WTC11 (cell line): Measurements from ENCODE around the gene SNX6. TPM values are rescaled to one million over a fixed set of nuclear protein-coding genes. Genes with fewer than 3 reads are reported as not detected.

ENCODE experiments used
- ATAC-seq: fragments of 200-7000 bp; cut with Tn5 transposase; 2 replicates; pipeline ENCODE4 v1.10.0; 2021; ENCODE audit warnings: mild to moderate bottlenecking, moderate library complexity
- CTCF ChIA-PET: fragments of 300-600 bp; sonication (Branson Sonifier 250); formaldehyde crosslinking; loops from one replicate; lab custom pipeline; 2021; ENCODE audit warnings: antibody characterized with exemption; lab: Charles Lee
- POLR2A ChIA-PET: fragments of 350-600 bp; sonication (Branson Sonifier 250); formaldehyde crosslinking; loops from one replicate; lab custom pipeline; 2021; ENCODE audit warnings: antibody characterized with exemption; lab: Charles Lee
- DNase-seq: peaks from one replicate; pipeline ENCODE4 v3.0.0; 2021; ENCODE audit warnings: low spot score
- H3K27ac Mint-ChIP-seq: 2 replicates; pipeline ENCODE4 v1.8.0; 2021; ENCODE audit warnings: mixed read lengths
- H3K27me3 Mint-ChIP-seq: 2 replicates; pipeline ENCODE4 v1.8.0; 2021; ENCODE audit warnings: low read depth, mild to moderate bottlenecking, moderate library complexity, mixed read lengths
- H3K36me3 Mint-ChIP-seq: 2 replicates; pipeline ENCODE4 v1.8.0; 2021; ENCODE audit warnings: mixed read lengths
- H3K4me1 Mint-ChIP-seq: 2 replicates; pipeline ENCODE4 v1.8.0; 2022; ENCODE audit warnings: mixed read lengths
- H3K4me3 Mint-ChIP-seq: 2 replicates; pipeline ENCODE4 v1.8.0; 2021; ENCODE audit warnings: mild to moderate bottlenecking, moderate library complexity, mixed read lengths
- H3K9me3 Mint-ChIP-seq: 2 replicates; pipeline ENCODE4 v1.8.0; 2021; ENCODE audit warnings: mixed read lengths
- AFF4 ChIP-seq: sonication (generic); formaldehyde crosslinking; IDR thresholded peaks from 2 replicates; pipeline ENCODE4 v1.8.1; 2023; ENCODE audit warnings: mild to moderate bottlenecking, missing genetic modification reagents, borderline replicate concordance
- CBFB ChIP-seq: sonication (generic); formaldehyde crosslinking; IDR thresholded peaks from 2 replicates; pipeline ENCODE4 v1.8.1; 2022; ENCODE audit warnings: mild to moderate bottlenecking, low read depth, missing genetic modification reagents
- CREM ChIP-seq: sonication (generic); formaldehyde crosslinking; IDR thresholded peaks from 2 replicates; pipeline ENCODE4 v1.8.1; 2022; ENCODE audit warnings: mild to moderate bottlenecking, missing genetic modification reagents, moderate library complexity
- JAZF1 ChIP-seq: fragments of 250-450 bp; sonication (Bioruptor Pico); IDR thresholded peaks from 2 replicates; pipeline ENCODE4 v1.9.0; 2021; ENCODE audit warnings: moderate library complexity, mild to moderate bottlenecking, inconsistent platforms
- NFE2L1 ChIP-seq: sonication (generic); formaldehyde crosslinking; IDR thresholded peaks from 2 replicates; pipeline ENCODE4 v1.8.1; 2023; ENCODE audit warnings: missing genetic modification reagents
- NR3C1 ChIP-seq: sonication (generic); formaldehyde crosslinking; conservative IDR thresholded peaks from 2 replicates; pipeline ENCODE4 v1.8.1; 2023; ENCODE audit warnings: low read depth, mild to moderate bottlenecking, missing genetic modification reagents
- RELA ChIP-seq: sonication (generic); formaldehyde crosslinking; IDR thresholded peaks from 2 replicates; pipeline ENCODE4 v1.8.1; 2022; ENCODE audit warnings: missing genetic modification reagents, mild to moderate bottlenecking, borderline replicate concordance
- SMAD4 ChIP-seq: sonication (generic); formaldehyde crosslinking; IDR thresholded peaks from 2 replicates; pipeline ENCODE4 v1.8.0; 2022; ENCODE audit warnings: mild to moderate bottlenecking, missing genetic modification reagents
- SP1 ChIP-seq: sonication (generic); formaldehyde crosslinking; conservative IDR thresholded peaks from 2 replicates; pipeline ENCODE4 v1.8.1; 2022; ENCODE audit warnings: missing genetic modification reagents
- USF2 ChIP-seq: sonication (generic); formaldehyde crosslinking; IDR thresholded peaks from 2 replicates; pipeline ENCODE4 v1.8.1; 2023; ENCODE audit warnings: mild to moderate bottlenecking, missing genetic modification reagents, moderate library complexity
- ZNF121 ChIP-seq: sonication (generic); formaldehyde crosslinking; IDR thresholded peaks from 2 replicates; pipeline ENCODE4 v1.8.0; 2023; ENCODE audit warnings: missing genetic modification reagents
- ZNF138 ChIP-seq: sonication (generic); formaldehyde crosslinking; conservative IDR thresholded peaks from 2 replicates; pipeline ENCODE4 v1.8.1; 2022; ENCODE audit warnings: mild to moderate bottlenecking, moderate library complexity, missing genetic modification reagents
- ZNF281 ChIP-seq: sonication (generic); formaldehyde crosslinking; IDR thresholded peaks from 2 replicates; pipeline ENCODE4 v1.8.0; 2023; ENCODE audit warnings: mild to moderate bottlenecking, missing genetic modification reagents
- ZNF396 ChIP-seq: fragments of 250-450 bp; sonication (Bioruptor Pico); IDR thresholded peaks from 2 replicates; pipeline ENCODE4 v1.8.0; 2021; ENCODE audit warnings: mild to moderate bottlenecking, moderate library complexity, borderline replicate concordance
- ZNF423 ChIP-seq: fragments of 250-450 bp; sonication (Bioruptor Pico); IDR thresholded peaks from 2 replicates; pipeline ENCODE4 v2.1.2; 2022; ENCODE audit warnings: mild to moderate bottlenecking, moderate library complexity
- ZNF532 ChIP-seq: fragments of 250-450 bp; sonication (Bioruptor Pico); IDR thresholded peaks from 2 replicates; pipeline ENCODE4 v1.9.0; 2021; ENCODE audit warnings: mild to moderate bottlenecking, borderline replicate concordance
- total RNA-seq: library from RNA; stranded (reverse); gene quantifications from 3 replicates; pipeline ENCODE4 v1.2.3, GENCODE V29; 2021

Gene SNX6
- total RNA-seq, 1 experiment from 2014 or later, result 51.3 TPM

GRCh38 chr14:34580381-34580780, 49.6 kb downstream of the SNX6 start:
- ATAC-seq, result no peak
- Mint-ChIP-seq H3K27ac (no peak overlapping the region), H3K4me1 (no peaks in the 10 kb centered on the region), H3K27me3 (no peaks in the 10 kb centered on the region), H3K36me3 (peaks cover 55% of the 10 kb centered on the region), H3K4me3 (no peak overlapping the region), H3K9me3 (no peaks in the 10 kb centered on the region)
- TF ChIP-seq CREM (CRISPR knock-in tag) (no peak), ZNF138 (no peak), USF2 (no peak), RELA (CRISPR knock-in tag) (no peak), ZNF121 (no peak), SP1 (CRISPR knock-in tag) (no peak), ZNF396 (CRISPR knock-in tag) (no peak), JAZF1 (CRISPR knock-in tag) (no peak), ZNF423 (CRISPR knock-in tag) (no peak), ZNF532 (no peak), SMAD4 (CRISPR knock-in tag) (no peak), ZNF281 (CRISPR knock-in tag) (no peak), NR3C1 (CRISPR knock-in tag) (no peak), NFE2L1 (CRISPR knock-in tag) (no peak), AFF4 (no peak), CBFB (CRISPR knock-in tag) (no peak)
- no peak for DNase-seq
- CTCF ChIA-PET, result no interaction called here
- POLR2A ChIA-PET, result interaction anchor here (0.7 kb wide), 1 partner anchor 1661 kb away, joined by 3 read pairs; no protein-coding TSS in a partner anchor
